HPDE6-E6E7 (cell line): ENCODE measurements around the gene TDG.

Experiments
- DNase-seq: peaks from one replicate; pipeline ENCODE4 v3.0.0; 2011; ENCODE audit warnings: missing footprints; ENCODE audit errors: extremely low spot score

TDG gene

GRCh38 chr12:103965590-103966504 lies at the start of gene TDG:
Gene TDG, plus strand, starts transcription at chr12:103965872. Its CDS starts 166 bp downstream, at chr12:103966038.
- peak; percentile 94 for DNase-seq

DNA sequence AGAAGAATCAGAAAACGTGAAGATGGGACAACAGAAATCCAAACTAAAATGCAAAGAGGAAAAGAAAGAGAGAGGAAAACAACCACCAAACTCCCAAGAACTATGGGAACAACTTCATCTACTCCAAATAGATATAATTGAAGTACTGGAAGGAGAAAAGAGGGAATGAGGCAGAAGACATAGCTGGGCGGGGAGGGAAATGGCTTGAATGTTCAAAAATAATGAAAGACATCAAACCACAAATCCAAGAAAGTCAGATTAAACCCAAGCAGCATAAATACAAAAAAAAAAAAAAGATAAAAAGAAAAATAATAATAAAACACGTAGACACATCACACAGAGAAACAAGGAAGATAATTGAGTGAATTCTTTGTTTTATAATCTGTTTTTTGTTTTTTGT lies 47.8 kb upstream of the TDG start:
- DNase-seq: no peak

DNA sequence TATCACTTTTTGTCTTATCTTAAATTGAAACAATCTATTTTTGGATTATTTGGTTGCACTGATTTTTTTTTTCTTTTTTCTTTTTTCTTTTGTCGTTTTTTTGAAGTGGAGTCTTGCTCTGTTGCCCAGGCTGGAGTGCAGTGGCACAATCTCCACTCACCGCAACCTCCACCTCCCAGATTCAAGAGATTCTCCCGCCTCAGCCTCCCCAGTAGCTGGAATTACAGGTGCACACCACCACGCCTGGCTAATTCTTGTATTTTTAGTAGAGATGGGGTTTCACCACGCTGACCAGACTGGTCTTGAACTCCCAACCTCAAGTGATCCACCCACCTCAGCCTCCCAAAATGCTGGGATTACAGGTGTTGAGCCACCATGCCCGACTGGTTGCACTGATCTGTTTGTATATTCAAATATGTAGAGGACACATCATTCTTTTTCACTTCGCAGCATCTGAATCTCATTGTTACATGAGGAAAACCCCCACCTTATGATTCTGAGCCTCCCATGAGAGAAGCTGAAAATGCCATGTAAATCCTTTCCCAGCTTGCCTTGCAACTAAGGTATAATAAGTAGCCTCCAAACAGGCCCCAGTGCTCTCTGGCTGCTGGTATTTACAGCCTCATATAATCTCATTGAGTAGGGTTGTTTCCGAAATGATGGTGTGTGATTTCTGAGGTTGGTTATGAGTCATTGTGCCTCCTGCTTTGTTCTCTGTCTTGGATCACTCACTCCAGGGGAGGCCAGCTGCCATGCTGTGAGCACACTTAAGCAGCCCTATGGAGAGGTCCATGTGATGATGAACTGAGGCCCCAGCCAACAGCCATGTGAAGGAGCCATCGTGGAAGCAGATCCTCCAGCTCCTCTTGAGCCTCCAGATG lies 40.7 kb upstream of the TDG start:
- no peak for DNase-seq

- no peak for DNase-seq
These were observed 37.0 kb upstream of the TDG start for GRCh38 chr12:103928682-103929045.

GRCh38 chr12:103929046-103929783 lies 36.5 kb upstream of the TDG start:
- DNase-seq: peak; percentile 89

DNA sequence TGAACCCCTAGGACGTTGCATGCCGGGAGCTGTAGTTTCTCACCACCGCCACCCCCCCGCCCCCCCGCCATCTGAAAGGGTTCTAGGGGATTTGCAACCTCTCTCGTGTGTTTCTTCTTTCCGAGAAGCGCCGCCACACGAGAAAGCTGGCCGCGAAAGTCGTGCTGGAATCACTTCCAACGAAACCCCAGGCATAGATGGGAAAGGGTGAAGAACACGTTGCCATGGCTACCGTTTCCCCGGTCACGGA lies 36.0 kb upstream of the TDG start:
- no peak for DNase-seq

DNA sequence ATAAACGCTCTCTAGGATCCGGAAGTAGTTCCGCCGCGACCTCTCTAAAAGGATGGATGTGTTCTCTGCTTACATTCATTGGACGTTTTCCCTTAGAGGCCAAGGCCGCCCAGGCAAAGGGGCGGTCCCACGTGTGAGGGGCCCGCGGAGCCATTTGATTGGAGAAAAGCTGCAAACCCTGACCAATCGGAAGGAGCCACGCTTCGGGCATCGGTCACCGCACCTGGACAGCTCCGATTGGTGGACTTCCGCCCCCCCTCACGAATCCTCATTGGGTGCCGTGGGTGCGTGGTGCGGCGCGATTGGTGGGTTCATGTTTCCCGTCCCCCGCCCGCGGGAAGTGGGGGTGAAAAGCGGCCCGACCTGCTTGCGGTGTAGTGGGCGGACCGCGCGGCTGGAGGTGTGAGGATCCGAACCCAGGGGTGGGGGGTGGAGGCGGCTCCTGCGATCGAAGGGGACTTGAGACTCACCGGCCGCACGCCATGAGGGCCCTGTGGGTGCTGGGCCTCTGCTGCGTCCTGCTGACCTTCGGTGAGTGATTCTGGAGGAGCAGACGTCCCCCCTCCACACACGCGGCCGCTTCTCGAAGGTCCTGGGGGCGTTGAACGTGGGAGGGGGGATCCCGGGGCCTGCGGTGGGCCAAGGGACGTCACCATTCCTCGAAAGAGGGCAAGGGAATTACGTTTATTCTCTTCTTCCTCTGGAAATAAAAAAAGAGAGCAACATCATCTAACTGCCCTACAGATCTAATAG lies 35.5 kb upstream of the TDG start, which contains the start of gene HSP90B1:
Gene HSP90B1, plus strand, starts transcription at position 377 of the 753 bp plus-strand sequence. Its CDS starts 106 bp downstream, at position 483.
- peak; percentile 100 for DNase-seq

DNA sequence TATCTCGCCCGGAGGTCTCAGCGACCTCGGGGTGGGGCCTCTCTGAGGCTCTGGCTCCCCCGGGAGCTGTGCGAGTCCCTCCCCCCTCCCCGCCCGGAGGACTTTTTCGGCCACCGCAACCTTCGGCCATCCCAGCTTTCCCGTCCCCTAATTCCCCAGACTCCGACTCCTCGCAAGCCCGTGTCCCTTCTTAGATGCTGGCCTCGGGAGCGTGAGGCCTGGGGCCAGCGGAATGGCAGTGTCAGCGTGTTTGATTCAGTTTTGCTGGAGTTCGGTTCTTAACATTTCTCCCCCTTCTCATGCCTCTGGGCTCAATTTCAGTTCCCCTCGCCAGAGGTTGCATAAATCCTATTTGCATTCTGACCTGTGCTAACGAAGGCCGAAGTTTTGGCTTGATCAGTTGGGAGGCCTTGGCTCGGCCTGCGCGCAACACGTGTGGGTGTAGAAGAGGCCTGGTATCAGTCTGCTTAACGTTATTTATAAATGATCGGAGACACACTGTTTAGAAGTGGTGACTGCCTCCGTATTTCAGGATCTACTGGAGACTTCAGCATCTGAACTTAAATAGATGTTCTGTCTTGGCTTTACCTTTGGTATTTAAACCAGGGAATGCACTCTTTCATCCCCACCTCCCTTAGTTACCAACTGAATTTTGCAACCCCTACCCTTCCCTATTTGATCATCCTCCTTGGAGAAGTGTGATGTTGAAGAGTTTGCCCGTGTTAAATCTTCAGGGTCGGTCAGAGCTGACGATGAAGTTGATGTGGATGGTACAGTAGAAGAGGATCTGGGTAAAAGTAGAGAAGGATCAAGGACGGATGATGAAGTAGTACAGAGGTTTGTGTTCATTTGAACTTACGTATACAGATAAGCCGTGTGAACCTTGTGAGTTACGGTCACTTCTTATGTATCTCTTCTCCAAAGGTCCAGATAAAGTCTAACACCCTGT lies 34.6 kb upstream of the TDG start:
- DNase-seq: no peak

GRCh38 chr12:103933237-103933636 lies 32.4 kb upstream of the TDG start:
- DNase-seq: no peak

- no peak for DNase-seq
These were observed 29.0 kb upstream of the TDG start for GRCh38 chr12:103936679-103937078.

GRCh38 chr12:103944964-103945363 lies 20.7 kb upstream of the TDG start:
- no peak for DNase-seq

DNA sequence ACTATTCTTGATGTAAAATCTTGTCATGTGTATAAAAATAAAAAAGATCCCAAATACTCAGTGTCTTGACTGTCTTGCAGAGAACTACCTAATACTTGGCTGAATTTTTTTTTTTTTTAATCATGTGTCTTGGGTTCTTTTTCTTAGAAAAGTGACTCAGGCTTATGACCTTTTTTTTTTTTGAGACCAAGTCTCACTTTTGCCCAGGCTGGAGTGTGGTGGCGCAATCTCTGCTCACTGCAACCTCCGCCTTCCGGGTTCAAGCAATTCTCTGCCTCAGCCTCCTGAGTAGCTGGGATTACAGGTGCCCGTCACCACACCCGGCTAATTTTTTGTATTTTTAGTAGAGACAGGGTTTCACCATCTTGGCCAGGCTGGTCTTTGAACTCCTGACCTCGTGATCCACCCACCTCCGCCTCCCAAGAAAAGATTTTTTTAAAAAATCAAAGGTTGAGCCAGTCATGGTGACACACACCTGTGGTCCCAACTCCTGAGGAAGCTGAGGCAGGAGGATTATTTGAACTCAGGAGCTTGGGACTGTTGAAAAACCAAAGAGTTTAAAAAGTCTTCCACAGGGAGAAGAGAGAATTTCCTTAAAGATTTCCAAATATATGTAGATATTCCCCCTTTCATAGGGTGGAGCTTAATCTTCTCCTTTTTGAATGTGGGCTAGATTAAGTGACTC lies 17.7 kb upstream of the TDG start:
- DNase-seq: no peak

GRCh38 chr12:103948746-103949406 lies 16.8 kb upstream of the TDG start:
- DNase-seq: no peak

DNA sequence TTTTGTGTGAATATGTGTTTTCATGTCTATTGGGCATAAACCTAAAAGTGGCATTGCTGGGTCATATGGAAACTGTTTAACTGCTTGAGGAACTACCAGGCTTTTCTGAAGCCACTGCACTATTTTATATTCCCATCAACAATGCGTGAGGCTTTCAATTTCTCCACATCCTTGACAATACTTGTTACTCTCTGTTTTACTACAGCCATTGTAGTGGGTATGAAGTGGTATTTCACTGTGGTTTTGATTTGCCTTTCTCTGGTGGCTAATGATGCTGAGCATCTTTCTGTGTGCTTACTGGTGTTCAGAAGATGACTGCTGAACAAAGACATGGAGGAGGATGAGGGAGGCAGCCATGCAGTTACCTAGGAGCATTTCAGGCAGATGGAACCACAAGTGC lies 13.2 kb upstream of the TDG start:
- no peak for DNase-seq

GRCh38 chr12:103955811-103956508 lies 9.7 kb upstream of the TDG start:
- DNase-seq: no peak

- peak; percentile 6 for DNase-seq
These were observed 9.1 kb upstream of the TDG start for GRCh38 chr12:103956509-103957027.

DNA sequence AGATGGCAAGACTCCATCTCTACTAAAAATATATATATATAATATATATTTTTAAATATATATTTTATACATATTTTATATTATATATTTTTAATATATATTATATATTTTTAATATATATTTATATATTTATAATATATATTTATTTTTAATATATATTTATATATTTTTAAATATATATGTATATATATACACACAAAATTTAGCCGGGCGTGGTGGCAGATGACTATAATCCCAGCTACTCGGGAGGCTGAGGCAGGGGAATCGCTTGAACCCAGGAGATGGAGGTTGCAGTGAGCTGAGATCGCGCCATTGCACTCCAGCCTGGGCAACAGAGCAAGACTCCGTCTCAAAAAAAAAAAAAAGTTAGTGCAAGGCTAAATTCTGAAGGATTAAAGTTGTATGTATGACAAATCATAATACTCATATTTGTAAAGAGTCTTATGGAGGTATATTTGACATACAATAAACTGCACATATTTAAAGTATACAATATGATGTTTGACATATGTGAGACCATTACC lies 7.7 kb upstream of the TDG start:
- no peak for DNase-seq

GRCh38 chr12:103958621-103959020 lies 7.1 kb upstream of the TDG start:
- DNase-seq: no peak
